GM21786 (cell line): ENCODE data around the gene PDZD8.

ENCODE experiments used
- ATAC-seq: cut with Tn5 transposase; IDR thresholded peaks from one replicate; pipeline ENCODE4 v1.9.1; 2021; ENCODE audit not compliant: unreplicated experiment

The PDZD8 gene

GRCh38 chr10:117399341-117400196, 24.3 kb upstream of the PDZD8 start:
- no peak for ATAC-seq

GRCh38 chr10:117398029-117398428, 22.8 kb upstream of the PDZD8 start:
- ATAC-seq: no peak

- ATAC-seq: no peak
Observed at GRCh38 chr10:117391436-117392205, 16.4 kb upstream of the PDZD8 start.

- ATAC-seq: no peak
Observed at GRCh38 chr10:117390420-117390819, 15.2 kb upstream of the PDZD8 start.

- no peak for ATAC-seq
Observed at GRCh38 chr10:117386805-117387204, 11.6 kb upstream of the PDZD8 start.

GRCh38 chr10:117382861-117383260, 7.6 kb upstream of the PDZD8 start:
- ATAC-seq: no peak

- peak; percentile 25 for ATAC-seq
Observed at GRCh38 chr10:117374506-117375359, 507 bp downstream of the PDZD8 start.

GRCh38 chr10:117373823-117374505, 1.3 kb downstream of the PDZD8 start:
- ATAC-seq: peak; percentile 25

GRCh38 chr10:117370205-117370604, 5.0 kb downstream of the PDZD8 start:
- ATAC-seq: no peak

- ATAC-seq: no peak
Observed at GRCh38 chr10:117367718-117368117, 7.5 kb downstream of the PDZD8 start.

- ATAC-seq: no peak
Observed at GRCh38 chr10:117366741-117367140, 8.5 kb downstream of the PDZD8 start.

- peak; percentile 35 for ATAC-seq
Observed at GRCh38 chr10:117365612-117366011, 9.6 kb downstream of the PDZD8 start.

- ATAC-seq: no peak
Observed at GRCh38 chr10:117364110-117364960, 10.9 kb downstream of the PDZD8 start.

GRCh38 chr10:117363028-117363427, 12.2 kb downstream of the PDZD8 start:
- ATAC-seq: peak; percentile 31

- ATAC-seq: no peak
Observed at GRCh38 chr10:117362313-117362712, 12.9 kb downstream of the PDZD8 start.

GRCh38 chr10:117360994-117361667, 14.1 kb downstream of the PDZD8 start:
- ATAC-seq: peak; percentile 69

- ATAC-seq: no peak
Observed at GRCh38 chr10:117360016-117360415, 15.2 kb downstream of the PDZD8 start.

GRCh38 chr10:117355072-117355471, 20.2 kb downstream of the PDZD8 start:
- no peak for ATAC-seq

- no peak for ATAC-seq
Observed at GRCh38 chr10:117353684-117354083, 21.6 kb downstream of the PDZD8 start.
